KMS-11 (cell line): Measurements from ENCODE around the gene LDLR.

Source experiments
- H2AFZ ChIP-seq: fragments of 200-600 bp; sonication (generic); 2 replicates; pipeline ENCODE4 v1.6.1; 2016; ENCODE audit warnings: antibody characterized with exemption, mixed run types, low read depth
- H3K27ac ChIP-seq: fragments of 200-600 bp; sonication (generic); 2 replicates; pipeline ENCODE4 v1.6.1; 2016; ENCODE audit warnings: mild to moderate bottlenecking, mixed run types
- H3K27me3 ChIP-seq: fragments of 200-600 bp; sonication (generic); 2 replicates; pipeline ENCODE4 v1.6.1; 2017; ENCODE audit warnings: mild to moderate bottlenecking, low read depth, mixed run types, moderate library complexity; ENCODE audit not compliant: insufficient read depth
- H3K36me3 ChIP-seq: fragments of 200-600 bp; sonication (generic); 2 replicates; pipeline ENCODE4 v1.6.1; 2017; ENCODE audit warnings: mild to moderate bottlenecking, mixed run types; ENCODE audit not compliant: insufficient read depth
- H3K4me1 ChIP-seq: fragments of 200-600 bp; sonication (generic); 2 replicates; pipeline ENCODE4 v1.6.1; 2016; ENCODE audit warnings: mild to moderate bottlenecking, low read depth, mixed run types; ENCODE audit not compliant: poor library complexity, severe bottlenecking
- H3K4me2 ChIP-seq: fragments of 200-600 bp; sonication (generic); 2 replicates; pipeline ENCODE4 v1.7.0; 2016; ENCODE audit warnings: mild to moderate bottlenecking, mixed run types
- H3K4me3 ChIP-seq: fragments of 200-600 bp; sonication (generic); IDR thresholded peaks from 2 replicates; pipeline ENCODE4 v1.6.1; 2017; ENCODE audit warnings: low read depth, low read length, mixed read lengths; ENCODE audit not compliant: insufficient read depth
- H3K79me2 ChIP-seq: fragments of 200-600 bp; sonication (generic); 2 replicates; pipeline ENCODE4 v1.6.1; 2016; ENCODE audit warnings: low read depth, mixed run types; ENCODE audit not compliant: insufficient read depth
- H3K9ac ChIP-seq: fragments of 200-600 bp; sonication (generic); 2 replicates; pipeline ENCODE4 v1.6.1; 2016; ENCODE audit warnings: mild to moderate bottlenecking, mixed run types
- H4K20me1 ChIP-seq: fragments of 200-600 bp; sonication (generic); 2 replicates; pipeline ENCODE4 v1.6.1; 2016; ENCODE audit warnings: mild to moderate bottlenecking, mixed run types; ENCODE audit not compliant: insufficient read depth
- TF ChIP-seq, protein P1 (sequence below): fragments of 200-600 bp; sonication (generic); conservative IDR thresholded peaks from 2 replicates; pipeline ENCODE4 v1.6.1; 2017; ENCODE audit warnings: low read depth, mild to moderate bottlenecking, antibody characterized with exemption, low read length, moderate library complexity, mixed read lengths

The LDLR gene

GRCh38 chr19:11059511-11060358 lies 29.5 kb upstream of the LDLR start:
- Histone ChIP-seq H3K27ac (no peak overlapping the region), H3K36me3 (no peaks in the 10 kb centered on the region), H3K9ac (no peak overlapping the region), H3K4me3 (no peak overlapping the region), H3K4me1 (no peaks in the 10 kb centered on the region), H3K4me2 (no peak overlapping the region), H3K79me2 (no peaks in the 10 kb centered on the region), H4K20me1 (no peaks in the 10 kb centered on the region), H3K27me3 (no peaks in the 10 kb centered on the region), H2AFZ (no peak overlapping the region)
- TF ChIP-seq, protein P1, sequence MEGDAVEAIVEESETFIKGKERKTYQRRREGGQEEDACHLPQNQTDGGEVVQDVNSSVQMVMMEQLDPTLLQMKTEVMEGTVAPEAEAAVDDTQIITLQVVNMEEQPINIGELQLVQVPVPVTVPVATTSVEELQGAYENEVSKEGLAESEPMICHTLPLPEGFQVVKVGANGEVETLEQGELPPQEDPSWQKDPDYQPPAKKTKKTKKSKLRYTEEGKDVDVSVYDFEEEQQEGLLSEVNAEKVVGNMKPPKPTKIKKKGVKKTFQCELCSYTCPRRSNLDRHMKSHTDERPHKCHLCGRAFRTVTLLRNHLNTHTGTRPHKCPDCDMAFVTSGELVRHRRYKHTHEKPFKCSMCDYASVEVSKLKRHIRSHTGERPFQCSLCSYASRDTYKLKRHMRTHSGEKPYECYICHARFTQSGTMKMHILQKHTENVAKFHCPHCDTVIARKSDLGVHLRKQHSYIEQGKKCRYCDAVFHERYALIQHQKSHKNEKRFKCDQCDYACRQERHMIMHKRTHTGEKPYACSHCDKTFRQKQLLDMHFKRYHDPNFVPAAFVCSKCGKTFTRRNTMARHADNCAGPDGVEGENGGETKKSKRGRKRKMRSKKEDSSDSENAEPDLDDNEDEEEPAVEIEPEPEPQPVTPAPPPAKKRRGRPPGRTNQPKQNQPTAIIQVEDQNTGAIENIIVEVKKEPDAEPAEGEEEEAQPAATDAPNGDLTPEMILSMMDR = no peak

GRCh38 chr19:11061952-11062351 lies 27.3 kb upstream of the LDLR start:
- H3K4me1 ChIP-seq = no peaks in the 10 kb centered on the region
- no peak overlapping the region for H3K4me2 ChIP-seq
- no peak overlapping the region for H3K4me3 ChIP-seq
- no peaks in the 10 kb centered on the region for H3K36me3 ChIP-seq
- TF ChIP-seq, protein P1 = no peak
- no peaks in the 10 kb centered on the region for H3K79me2 ChIP-seq
- H2AFZ ChIP-seq = no peak overlapping the region
- no peak overlapping the region for H3K27ac ChIP-seq
- no peak overlapping the region for H3K9ac ChIP-seq
- H4K20me1 ChIP-seq = no peaks in the 10 kb centered on the region
- H3K27me3 ChIP-seq = no peaks in the 10 kb centered on the region

DNA sequence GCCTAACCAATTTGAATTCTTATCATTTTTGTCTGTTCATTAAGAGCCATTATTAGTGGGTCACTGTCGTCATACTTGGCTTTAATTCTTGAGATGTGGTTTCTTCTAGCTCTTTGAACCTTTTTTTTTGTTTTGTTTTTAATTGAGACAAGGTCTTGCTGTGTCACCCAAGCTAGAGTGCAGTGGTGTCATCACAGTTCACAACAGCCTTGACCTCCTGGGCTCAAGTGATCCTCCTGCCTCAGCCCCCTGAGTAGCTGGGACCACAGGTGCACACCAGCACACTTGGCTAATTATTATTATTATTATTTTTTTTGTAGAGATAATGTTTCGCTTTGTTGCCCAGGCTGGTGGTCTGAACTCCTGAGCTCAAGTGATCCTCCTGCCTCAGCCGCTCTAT lies 25.8 kb upstream of the LDLR start:
- no peaks in the 10 kb centered on the region for H3K36me3 ChIP-seq
- no peak overlapping the region for H3K27ac ChIP-seq
- no peak overlapping the region for H2AFZ ChIP-seq
- no peaks in the 10 kb centered on the region for H3K79me2 ChIP-seq
- no peak overlapping the region for H3K9ac ChIP-seq
- H4K20me1 ChIP-seq = no peaks in the 10 kb centered on the region
- no peaks in the 10 kb centered on the region for H3K27me3 ChIP-seq
- TF ChIP-seq, protein P1 = no peak
- H3K4me1 ChIP-seq = no peaks in the 10 kb centered on the region
- no peak overlapping the region for H3K4me2 ChIP-seq
- no peak overlapping the region for H3K4me3 ChIP-seq

- H3K27ac ChIP-seq = no peak overlapping the region
- no peaks in the 10 kb centered on the region for H3K27me3 ChIP-seq
- H3K4me1 ChIP-seq = no peaks in the 10 kb centered on the region
- H3K4me2 ChIP-seq = no peak overlapping the region
- TF ChIP-seq, protein P1 = no peak
- H3K9ac ChIP-seq = no peak overlapping the region
- H3K79me2 ChIP-seq = no peaks in the 10 kb centered on the region
- no peaks in the 10 kb centered on the region for H3K36me3 ChIP-seq
- no peak overlapping the region for H3K4me3 ChIP-seq
- H4K20me1 ChIP-seq = no peaks in the 10 kb centered on the region
- no peak overlapping the region for H2AFZ ChIP-seq
Measured at GRCh38 chr19:11064831-11065303, 24.4 kb upstream of the LDLR start.
